Keratinocyte (primary cell): ENCODE results near the gene MCM9. TPM values are rescaled to one million over a fixed set of nuclear protein-coding genes. Genes with fewer than 3 reads are reported as not detected.

Experiments
- DNase-seq: peaks from one replicate; pipeline ENCODE4 v3.0.0-alpha.2; 2011; ENCODE audit warnings: low read depth, missing footprints, low spot score
- FAIRE-seq: peaks from 2 replicates; lab custom pipeline; 2011; peaks lifted over from hg19 to GRCh38; lab: Jason Lieb, UNC
- H2AFZ ChIP-seq: 2 replicates; pipeline ENCODE4 v1.6.0; 2012; ENCODE audit warnings: low read length, control low read depth, inconsistent platforms; ENCODE audit not compliant: control insufficient read depth
- H3K27ac ChIP-seq: 2 replicates; pipeline ENCODE4 v1.5.1; 2011; ENCODE audit warnings: low read length; ENCODE audit not compliant: control insufficient read depth, insufficient read depth
- H3K27me3 ChIP-seq: 3 replicates; pipeline ENCODE4 v1.6.0; 2011; ENCODE audit warnings: low read length; ENCODE audit not compliant: control insufficient read depth, insufficient read depth; ENCODE audit errors: extremely low read depth
- H3K36me3 ChIP-seq, 2 experiments: 2 replicates in 1 of 2; 3 replicates in 1 of 2; pipeline ENCODE4 v1.5.1; 2011; ENCODE audit warnings: low read length in 2 of 2, mild to moderate bottlenecking in 1 of 2; ENCODE audit not compliant: control insufficient read depth in 2 of 2, insufficient read depth in 2 of 2; ENCODE audit errors: extremely low read depth in 1 of 2
- H3K4me1 ChIP-seq: 3 replicates; pipeline ENCODE4 v1.5.1; 2011; ENCODE audit warnings: low read length; ENCODE audit not compliant: control insufficient read depth, insufficient read depth; ENCODE audit errors: extremely low read depth
- H3K4me2 ChIP-seq: 3 replicates; pipeline ENCODE4 v1.6.0; 2011; ENCODE audit warnings: low read depth, low read length; ENCODE audit not compliant: control insufficient read depth, insufficient read depth; ENCODE audit errors: extremely low read depth
- H3K4me3 ChIP-seq, 3 experiments: fragments of 200-600 bp in 1 of 3; sonication (generic) in 1 of 3; 2 replicates in 2 of 3; 3 replicates in 1 of 3; pipeline ENCODE4 v1.5.1; 2011 to 2016; ENCODE audit warnings: low read length in 3 of 3, mild to moderate bottlenecking in 3 of 3, control low read depth in 2 of 3, inconsistent platforms in 1 of 3, low read depth in 1 of 3, mixed read lengths in 1 of 3, mixed run types in 1 of 3, moderate library complexity in 1 of 3; ENCODE audit not compliant: control insufficient read depth in 2 of 3, insufficient read depth in 2 of 3; ENCODE audit errors: extremely low read depth in 1 of 3
- H3K79me2 ChIP-seq: 2 replicates; pipeline ENCODE4 v1.6.0; 2012; ENCODE audit warnings: low read length; ENCODE audit not compliant: control insufficient read depth, insufficient read depth
- H3K9ac ChIP-seq: 3 replicates; pipeline ENCODE4 v1.6.0; 2011; ENCODE audit warnings: low read length; ENCODE audit not compliant: control insufficient read depth, insufficient read depth; ENCODE audit errors: extremely low read depth
- H3K9me1 ChIP-seq: 3 replicates; pipeline ENCODE4 v1.6.0; 2011; ENCODE audit warnings: low read length; ENCODE audit not compliant: control insufficient read depth, insufficient read depth; ENCODE audit errors: extremely low read depth
- H3K9me3 ChIP-seq: 2 replicates; pipeline ENCODE4 v1.5.1; 2012; ENCODE audit warnings: low read depth, low read length; ENCODE audit not compliant: control insufficient read depth
- H4K20me1 ChIP-seq: 3 replicates; pipeline ENCODE4 v1.6.0; 2011; ENCODE audit warnings: low read length; ENCODE audit not compliant: control insufficient read depth, insufficient read depth; ENCODE audit errors: extremely low read depth
- EZH2 ChIP-seq: IDR thresholded peaks from one replicate; pipeline ENCODE4 v1.6.1; 2012; ENCODE audit warnings: inconsistent platforms, mild to moderate bottlenecking, low read length, moderate library complexity
- dilution Hi-C: fragments of 300-500 bp; cut with MboI; formaldehyde crosslinking; loops from one replicate; pipeline ENCODE4 v1.7.0; 2020; ENCODE audit warnings: low sequenced_read_pairs; ENCODE audit not compliant: extremely low pct_ligation_motif_present
- polyA plus RNA-seq, 5 experiments: library from polyadenylated mRNA; depleted of rRNA in 3 of 5; stranded (reverse) in 3 of 5; stranded (forward) in 1 of 5; unstranded in 1 of 5; fragments of >200 nt; gene quantifications; 1 replicate in 1 of 5; 2 replicates in 3 of 5; 3 replicates in 1 of 5; pipeline versions ENCODE4 v1.2.1 to v1.2.3, GENCODE V29; 2011 to 2012; ENCODE audit warnings: missing spikeins in 2 of 5, low read depth in 1 of 5, low replicate concordance in 1 of 5
- TF ChIP-seq, protein P1 (sequence below), 3 experiments: IDR thresholded peaks in 1 of 3; conservative IDR thresholded peaks in 1 of 3; optimal IDR thresholded peaks in 1 of 3; 2 replicates in 2 of 3; 3 replicates in 1 of 3; pipeline versions ENCODE3 to v1.5.1; 2011; ENCODE audit warnings: low read length in 3 of 3, mild to moderate bottlenecking in 3 of 3, moderate library complexity in 2 of 3, control low read depth in 1 of 3, inconsistent platforms in 1 of 3; ENCODE audit not compliant: insufficient read depth in 2 of 3; ENCODE audit errors: extremely low read depth in 1 of 3

The MCM9 gene
- polyA plus RNA-seq, 1 donor (not counting 4 experiments of a cell fraction or from before 2014, with no cell fraction given), result 3.1 TPM

DNA sequence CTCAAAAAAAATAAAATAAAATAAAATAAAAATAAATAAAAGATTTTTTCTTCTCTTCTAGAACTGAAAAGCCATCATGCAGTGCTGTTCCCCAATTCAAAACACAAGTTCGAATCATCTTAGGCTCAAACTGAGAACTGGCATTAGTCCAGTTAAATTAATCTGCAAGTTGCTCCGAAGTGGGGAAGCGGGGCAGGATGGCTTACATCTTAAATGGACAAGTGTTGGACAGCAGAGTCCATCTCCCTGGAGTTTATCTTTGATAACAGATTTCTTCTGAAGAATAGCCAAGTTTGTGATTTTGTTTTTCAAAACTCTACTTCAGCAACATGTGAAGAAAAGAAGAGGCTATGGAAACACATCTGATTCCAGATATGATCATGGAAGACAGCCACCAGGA lies 152.3 kb downstream of the MCM9 start:
- Histone ChIP-seq H3K36me3 (no peaks in the 10 kb centered on the region), H3K4me1 (no peaks in the 10 kb centered on the region), H3K79me2 (no peaks in the 10 kb centered on the region), H3K9me3 (no peaks in the 10 kb centered on the region), H3K9me1 (no peaks in the 10 kb centered on the region), H2AFZ (no peak overlapping the region), H3K9ac (no peak overlapping the region), H3K27me3 (no peaks in the 10 kb centered on the region), H3K27ac (no peak overlapping the region), H3K4me2 (no peak overlapping the region), H4K20me1 (no peaks in the 10 kb centered on the region), H3K4me3 (no peak overlapping the region)
- TF ChIP-seq EZH2, result no peak
- TF ChIP-seq, protein P1, sequence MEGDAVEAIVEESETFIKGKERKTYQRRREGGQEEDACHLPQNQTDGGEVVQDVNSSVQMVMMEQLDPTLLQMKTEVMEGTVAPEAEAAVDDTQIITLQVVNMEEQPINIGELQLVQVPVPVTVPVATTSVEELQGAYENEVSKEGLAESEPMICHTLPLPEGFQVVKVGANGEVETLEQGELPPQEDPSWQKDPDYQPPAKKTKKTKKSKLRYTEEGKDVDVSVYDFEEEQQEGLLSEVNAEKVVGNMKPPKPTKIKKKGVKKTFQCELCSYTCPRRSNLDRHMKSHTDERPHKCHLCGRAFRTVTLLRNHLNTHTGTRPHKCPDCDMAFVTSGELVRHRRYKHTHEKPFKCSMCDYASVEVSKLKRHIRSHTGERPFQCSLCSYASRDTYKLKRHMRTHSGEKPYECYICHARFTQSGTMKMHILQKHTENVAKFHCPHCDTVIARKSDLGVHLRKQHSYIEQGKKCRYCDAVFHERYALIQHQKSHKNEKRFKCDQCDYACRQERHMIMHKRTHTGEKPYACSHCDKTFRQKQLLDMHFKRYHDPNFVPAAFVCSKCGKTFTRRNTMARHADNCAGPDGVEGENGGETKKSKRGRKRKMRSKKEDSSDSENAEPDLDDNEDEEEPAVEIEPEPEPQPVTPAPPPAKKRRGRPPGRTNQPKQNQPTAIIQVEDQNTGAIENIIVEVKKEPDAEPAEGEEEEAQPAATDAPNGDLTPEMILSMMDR (optimal IDR thresholded peaks at IDR 0.05 in 1 of 3, IDR thresholded peaks at IDR 0.05 in 1 of 3, conservative IDR thresholded peaks at IDR 0.05 in 1 of 3; ENCODE audit: extremely low read depth in 1 of 3, insufficient read depth in 2 of 3, low read length in 3 of 3), result no peak
- FAIRE-seq (no peak), DNase-seq (no peak)
- dilution Hi-C loops, result no loop called here

DNA sequence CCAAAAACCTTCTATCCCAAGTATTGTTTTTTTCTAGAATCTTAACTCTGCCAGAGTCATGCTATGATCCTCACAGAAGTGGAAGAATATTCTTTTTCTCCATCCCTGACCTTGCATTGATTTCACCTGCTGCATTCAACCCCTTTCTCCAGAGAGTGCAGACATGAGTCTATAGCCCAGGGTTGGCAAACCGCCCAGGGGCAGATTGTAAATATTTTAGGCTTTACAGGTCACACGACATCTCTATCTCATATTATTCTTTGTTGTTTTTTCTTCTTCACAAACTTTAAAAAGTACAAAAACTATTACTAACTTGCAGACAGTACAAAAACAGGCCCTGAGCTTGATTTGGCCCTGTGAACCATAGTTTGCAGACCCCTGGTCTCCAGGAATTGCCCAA lies 153.1 kb downstream of the MCM9 start:
- H3K79me2 ChIP-seq, result no peaks in the 10 kb centered on the region
- dilution Hi-C loops, result no loop called here
- H3K36me3 ChIP-seq, result no peaks in the 10 kb centered on the region
- DNase-seq, result no peak
- no peak overlapping the region for H2AFZ ChIP-seq
- no peaks in the 10 kb centered on the region for H4K20me1 ChIP-seq
- no peak overlapping the region for H3K4me3 ChIP-seq
- H3K4me2 ChIP-seq, result no peak overlapping the region
- H3K9ac ChIP-seq, result no peak overlapping the region
- H3K27ac ChIP-seq, result no peak overlapping the region
- no peak for FAIRE-seq
- H3K9me1 ChIP-seq, result no peaks in the 10 kb centered on the region
- H3K9me3 ChIP-seq, result no peaks in the 10 kb centered on the region
- TF ChIP-seq, protein P1 (optimal IDR thresholded peaks at IDR 0.05 in 1 of 3, IDR thresholded peaks at IDR 0.05 in 1 of 3, conservative IDR thresholded peaks at IDR 0.05 in 1 of 3; ENCODE audit: extremely low read depth in 1 of 3, insufficient read depth in 2 of 3, low read length in 3 of 3), result no peak
- TF ChIP-seq EZH2, result no peak
- H3K4me1 ChIP-seq, result no peaks in the 10 kb centered on the region
- H3K27me3 ChIP-seq, result no peaks in the 10 kb centered on the region
